ENCODE measurements around the gene RGS21. TPM values are rescaled to one million over a fixed set of nuclear protein-coding genes. Genes with fewer than 3 reads are reported as not detected.

Gene RGS21
- total RNA-seq, 1 experiment from 2014 or later, result not detected

- RAD21 ChIA-PET (ENCODE audit: low non-redundant PET in 1 of 2, low total read pairs in 2 of 2, uncharacterized antibody in 2 of 2, unreplicated experiment in 2 of 2), result no interaction called here
- H3K79me2 ChIP-seq (ENCODE audit: insufficient read depth, low read length), result no peaks in the 10 kb centered on the region
- intact Hi-C loops (cut with micrococcal nuclease), result no loop called here
Measured at GRCh38 chr1:192395211-192395610, 78.4 kb downstream of the RGS21 start.

GRCh38 chr1:192395895-192396294 lies 79.1 kb downstream of the RGS21 start:
- H3K9me2 ChIP-seq (ENCODE audit: insufficient read depth), result no peaks in the 10 kb centered on the region
- no peaks in the 10 kb centered on the region for H3K36me3 ChIP-seq (ENCODE audit: control insufficient read depth in 1 of 2, insufficient read depth in 2 of 2, low read length in 2 of 2)
- H3K79me2 ChIP-seq (ENCODE audit: insufficient read depth, low read length), result no peaks in the 10 kb centered on the region
- H3K4me3 ChIP-seq (replicated peaks in 1 of 2; ENCODE audit: low read depth in 1 of 2, low read length in 2 of 2), result no peak overlapping the region
- RAD21 ChIA-PET (ENCODE audit: low non-redundant PET in 1 of 2, low total read pairs in 2 of 2, uncharacterized antibody in 2 of 2, unreplicated experiment in 2 of 2), result no interaction called here
- ATAC-seq, result no peak
- H3K27me3 ChIP-seq (ENCODE audit: insufficient read depth, low read length), result no peaks in the 10 kb centered on the region
- H4K20me1 ChIP-seq (ENCODE audit: insufficient read depth), result no peaks in the 10 kb centered on the region
- intact Hi-C loops (cut with micrococcal nuclease), result no loop called here
- no peaks in the 10 kb centered on the region for H3K9me3 ChIP-seq (ENCODE audit: control insufficient read depth in 1 of 2, insufficient read depth in 1 of 2, low read depth in 1 of 2, low read length in 2 of 2)
- no peak overlapping the region for H3K4me2 ChIP-seq (ENCODE audit: low read length)
- CTCF ChIA-PET, result no interaction called here
- DNase-seq (ENCODE audit: low read depth, low spot score), result no peak
- TF ChIP-seq JUND (IDR thresholded peaks at IDR 0.05), result no peak
- TF ChIP-seq, protein P1, sequence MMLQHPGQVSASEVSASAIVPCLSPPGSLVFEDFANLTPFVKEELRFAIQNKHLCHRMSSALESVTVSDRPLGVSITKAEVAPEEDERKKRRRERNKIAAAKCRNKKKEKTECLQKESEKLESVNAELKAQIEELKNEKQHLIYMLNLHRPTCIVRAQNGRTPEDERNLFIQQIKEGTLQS (IDR thresholded peaks at IDR 0.05), result no peak
- no peak for TF ChIP-seq MAX (IDR thresholded peaks at IDR 0.05)
- TF ChIP-seq RAD21 (IDR thresholded peaks at IDR 0.05; ENCODE audit: low read depth), result no peak
- no peak for TF ChIP-seq TCF7L2 (IDR thresholded peaks at IDR 0.05; ENCODE audit: borderline replicate concordance, extremely low read depth, insufficient read depth, insufficient read length)
- no peak for TF ChIP-seq SIN3A (IDR thresholded peaks at IDR 0.05; ENCODE audit: low read depth)
- no peak for TF ChIP-seq CBX3 (IDR thresholded peaks at IDR 0.05; ENCODE audit: low read depth)
- no peak overlapping the region for H3K9ac ChIP-seq (ENCODE audit: low read length)
- BruUV-seq (replicated peaks), result no TSS peak
- POLR2A ChIA-PET, result no interaction called here
- H2AFZ ChIP-seq (ENCODE audit: low read depth, low read length, poor library complexity, severe bottlenecking), result no peak overlapping the region
- H3K27ac ChIP-seq (ENCODE audit: low read depth, low read length), result no peak overlapping the region
- no peaks in the 10 kb centered on the region for H3K4me1 ChIP-seq (ENCODE audit: control insufficient read depth in 1 of 2, insufficient read depth in 2 of 2, low read length in 2 of 2)

More at GRCh38 chr1:192395211-192395610, 78.4 kb downstream of the RGS21 start:
- DNase-seq (ENCODE audit: low read depth, low spot score) (no peak), ATAC-seq (no peak)
- no peak overlapping the region for H3K4me2 ChIP-seq (ENCODE audit: low read length)
- no peaks in the 10 kb centered on the region for H3K27me3 ChIP-seq (ENCODE audit: insufficient read depth, low read length)
- H3K4me1 ChIP-seq (ENCODE audit: control insufficient read depth in 1 of 2, insufficient read depth in 2 of 2, low read length in 2 of 2), result no peaks in the 10 kb centered on the region
- no TSS peak for BruUV-seq (replicated peaks)
- ChIA-PET CTCF (no interaction called here), POLR2A (no interaction called here)
- no peaks in the 10 kb centered on the region for H3K9me2 ChIP-seq (ENCODE audit: insufficient read depth)
- TF ChIP-seq ZNF274 (IDR thresholded peaks at IDR 0.05; ENCODE audit: low read depth, low read length) (no peak), CTCF (IDR thresholded peaks at IDR 0.05 in 2 of 3, conservative IDR thresholded peaks at IDR 0.05 in 1 of 3; ENCODE audit: borderline replicate concordance in 1 of 3, insufficient read depth in 1 of 3, low read depth in 2 of 3, low read length in 2 of 3) (no peak), CEBPB (IDR thresholded peaks at IDR 0.05; ENCODE audit: low read depth) (no peak), ELF1 (IDR thresholded peaks at IDR 0.05; ENCODE audit: borderline replicate concordance, low read depth) (no peak)
- H4K20me1 ChIP-seq (ENCODE audit: insufficient read depth), result no peaks in the 10 kb centered on the region
- H3K9me3 ChIP-seq (ENCODE audit: control insufficient read depth in 1 of 2, insufficient read depth in 1 of 2, low read depth in 1 of 2, low read length in 2 of 2), result no peaks in the 10 kb centered on the region
- H3K27ac ChIP-seq (ENCODE audit: low read depth, low read length), result no peak overlapping the region
- no peak overlapping the region for H2AFZ ChIP-seq (ENCODE audit: low read depth, low read length, poor library complexity, severe bottlenecking)
- H3K36me3 ChIP-seq (ENCODE audit: control insufficient read depth in 1 of 2, insufficient read depth in 2 of 2, low read length in 2 of 2), result no peaks in the 10 kb centered on the region
- no peak overlapping the region for H3K9ac ChIP-seq (ENCODE audit: low read length)
- no peak overlapping the region for H3K4me3 ChIP-seq (replicated peaks in 1 of 2; ENCODE audit: low read depth in 1 of 2, low read length in 2 of 2)
